HepG2 (cell line): ENCODE measurements around the gene MYH15. TPM values are rescaled to one million over a fixed set of nuclear protein-coding genes. Genes with fewer than 3 reads are reported as not detected.

Experiments
- ATAC-seq: fragments of 200-7000 bp; cut with Tn5 transposase; 3 replicates; pipeline ENCODE4 v1.9.1; 2020; ENCODE audit warnings: mild to moderate bottlenecking, moderate library complexity
- BruUV-seq: library from RNA; stranded (reverse); fragments of 400-500 nt; replicated peaks from 2 replicates; lab custom pipeline; 2021; lab: Mats Ljungman, UMichigan
- CTCF ChIA-PET: fragments of 300-600 bp; formaldehyde crosslinking; extraction: SDS; loops from one replicate; lab custom pipeline; 2021; ENCODE audit warnings: low total read pairs, inconsistent platforms, low intra/inter-chr PET ratio; lab: Yijun Ruan, JAX
- POLR2A ChIA-PET: fragments of 350-600 bp; sonication (Branson Sonifier 250); formaldehyde crosslinking; loops from one replicate; lab custom pipeline; 2020; ENCODE audit warnings: antibody characterized with exemption, inconsistent platforms; lab: Yijun Ruan, JAX
- DNase-seq: peaks from one replicate; pipeline ENCODE4 v3.0.0-alpha.2; 2015; ENCODE audit warnings: low spot score
- FAIRE-seq: peaks from 3 replicates; lab custom pipeline; 2011; peaks lifted over from hg19 to GRCh38; lab: Jason Lieb, UNC
- H2AFZ ChIP-seq: one replicate; pipeline ENCODE4 v1.6.1; 2011; ENCODE audit warnings: low read length, inconsistent platforms
- H3K27ac ChIP-seq: fragments of 300-600 bp; 3 replicates; pipeline ENCODE4 v1.8.0; 2011; ENCODE audit warnings: mixed run types, mild to moderate bottlenecking, mixed read lengths, low read length, inconsistent platforms; ENCODE audit not compliant: insufficient read depth; ENCODE audit errors: extremely low read length
- H3K27me3 ChIP-seq, 2 experiments: fragments of 200-600 bp in 1 of 2; 2 replicates in 1 of 2; 3 replicates in 1 of 2; pipeline versions ENCODE4 v1.6.0 to v1.8.0; 2011; ENCODE audit warnings: low read length in 2 of 2, mild to moderate bottlenecking in 2 of 2, moderate library complexity in 2 of 2, inconsistent platforms in 1 of 2; ENCODE audit not compliant: insufficient read depth in 2 of 2, control insufficient read depth in 1 of 2
- H3K36me3 ChIP-seq, 2 experiments: fragments of 200-600 bp in 1 of 2; replicated peaks in 1 of 2; 2 replicates in 1 of 2; 3 replicates in 1 of 2; pipeline versions ENCODE4 v1.5.1 to v1.8.0; 2011; ENCODE audit warnings: low read length in 2 of 2, inconsistent platforms in 1 of 2; ENCODE audit not compliant: insufficient read depth in 2 of 2, control insufficient read depth in 1 of 2
- H3K4me1 ChIP-seq: 2 replicates; pipeline ENCODE4 v1.5.1; 2012; ENCODE audit warnings: low read length, inconsistent platforms; ENCODE audit not compliant: insufficient read depth
- H3K4me2 ChIP-seq: 2 replicates; pipeline ENCODE4 v1.6.0; 2011; ENCODE audit warnings: low read depth, low read length, inconsistent platforms
- H3K4me3 ChIP-seq, 3 experiments: fragments of 200-600 bp in 1 of 3; sonication (generic), shearing (Covaris generic) in 1 of 3; replicated peaks in 1 of 3; 2 replicates each; pipeline ENCODE4 v1.5.1; 2011 to 2016; ENCODE audit warnings: low read length in 3 of 3, inconsistent platforms in 2 of 3, low read depth in 2 of 3, mild to moderate bottlenecking in 2 of 3, control low read depth in 1 of 3, mixed read lengths in 1 of 3; ENCODE audit not compliant: insufficient read depth in 1 of 3
- H3K79me2 ChIP-seq: one replicate; pipeline ENCODE4 v1.6.1; 2011; ENCODE audit warnings: low read length, inconsistent platforms; ENCODE audit not compliant: insufficient read depth
- H3K9ac ChIP-seq: 2 replicates; pipeline ENCODE4 v1.6.0; 2011; ENCODE audit warnings: mild to moderate bottlenecking, low read depth, low read length, inconsistent platforms; ENCODE audit not compliant: insufficient read depth
- H3K9me3 ChIP-seq: 2 replicates; pipeline ENCODE4 v1.5.1; 2012; ENCODE audit warnings: mild to moderate bottlenecking, low read length
- H4K20me1 ChIP-seq: 2 replicates; pipeline ENCODE4 v1.6.0; 2011; ENCODE audit warnings: inconsistent platforms, mild to moderate bottlenecking, low read length, moderate library complexity; ENCODE audit not compliant: insufficient read depth
- FOSL2 ChIP-seq: sonication (generic); formaldehyde crosslinking; IDR thresholded peaks from 2 replicates; pipeline ENCODE4 v1.4.0; 2020; ENCODE audit warnings: missing genetic modification reagents
- MAFF ChIP-seq: IDR thresholded peaks from 2 replicates; pipeline ENCODE4 v1.6.1; 2011; ENCODE audit warnings: low read depth, low read length, improper control_type of control experiment
- MAFK ChIP-seq, 2 experiments: IDR thresholded peaks in 1 of 2; conservative IDR thresholded peaks in 1 of 2; 2 replicates each; pipeline ENCODE4 v1.6.1; 2011; ENCODE audit warnings: improper control_type of control experiment in 2 of 2, low read length in 2 of 2
- NFE2L2 ChIP-seq: fragments of 150-350 bp; IDR thresholded peaks from 2 replicates; pipeline ENCODE4 v1.6.1; 2014; ENCODE audit warnings: low read length
- TCF12 ChIP-seq, 2 experiments: fragments of 450-650 bp in 1 of 2; sonication (generic) in 1 of 2; formaldehyde crosslinking in 1 of 2; IDR thresholded peaks; 2 replicates each; pipeline versions ENCODE4 v1.6.1 to v1.8.0; 2017 to 2022; ENCODE audit warnings: antibody characterized with exemption in 1 of 2, mild to moderate bottlenecking in 1 of 2, missing genetic modification reagents in 1 of 2, moderate library complexity in 1 of 2
- TEF ChIP-seq: sonication (generic); formaldehyde crosslinking; IDR thresholded peaks from 2 replicates; pipeline ENCODE4 v1.5.0; 2020; ENCODE audit warnings: missing genetic modification reagents
- ZHX1 ChIP-seq: sonication (generic); formaldehyde crosslinking; IDR thresholded peaks from 2 replicates; pipeline ENCODE4 v1.8.1; 2022; ENCODE audit warnings: low read depth, mild to moderate bottlenecking, missing genetic modification reagents
- ZNF883 ChIP-seq: sonication (generic); formaldehyde crosslinking; IDR thresholded peaks from 2 replicates; pipeline ENCODE4 v1.5.1; 2020; ENCODE audit warnings: mild to moderate bottlenecking, missing genetic modification reagents; ENCODE audit errors: not compliant biosample characterization
- ZSCAN22 ChIP-seq: sonication (generic); formaldehyde crosslinking; IDR thresholded peaks from 2 replicates; pipeline ENCODE4 v1.4.0; 2020; ENCODE audit warnings: mild to moderate bottlenecking, missing genetic modification reagents
- ZXDC ChIP-seq: sonication (generic); formaldehyde crosslinking; IDR thresholded peaks from 2 replicates; pipeline ENCODE4 v1.5.0; 2020; ENCODE audit warnings: mild to moderate bottlenecking, missing genetic modification reagents
- WGBS: methylation state at CpG from one replicate; pipeline ENCODE4 v1.1.6; 2017; ENCODE audit warnings: low lambda C conversion rate; 5-methylcytosine and 5-hydroxymethylcytosine counted together
- in situ Hi-C: cut with HindIII; loops from 2 replicates; pipeline ENCODE4 v1.10.0; 2017; ENCODE audit warnings: low pct_unique_long_range_greater_than_20kb; ENCODE audit not compliant: extremely low pct_ligation_motif_present
- intact Hi-C: fragments of 100-400 bp; cut with micrococcal nuclease; formaldehyde crosslinking; loops from one replicate; pipeline ENCODE4 v1.10.0; 2022; ENCODE audit not compliant: unreplicated experiment
- polyA plus RNA-seq, 8 experiments: library from polyadenylated mRNA; depleted of rRNA in 3 of 8; stranded (reverse) in 7 of 8; unstranded in 1 of 8; fragments of >200 nt; fragmentation: Illumina TruSeq in 4 of 8; extraction: Trizol in 4 of 8; gene quantifications; 2 replicates each; pipeline versions ENCODE4 v1.2.1 to v1.2.3, GENCODE V29; 2011 to 2016; ENCODE audit warnings: low read depth in 4 of 8, missing spikeins in 1 of 8, mixed read lengths in 1 of 8; ENCODE audit not compliant: insufficient read depth in 1 of 8
- total RNA-seq, 5 experiments: library from RNA; depleted of rRNA; stranded (reverse); fragments of >200 nt; fragmentation: Illumina TruSeq; extraction: Trizol; gene quantifications; 2 replicates each; pipeline ENCODE4 v1.2.3, GENCODE V29; 2016; ENCODE audit warnings: low read depth in 1 of 5

The MYH15 gene
- total and polyA plus RNA-seq, 2 of the 13 experiments (the other 11 are each of a cell fraction or from before 2014, with no cell fraction given) = 0.03 to 0.09 TPM

- DNase-seq (no peak), ATAC-seq (no peak), FAIRE-seq (no peak)
- H3K4me1 ChIP-seq = no peaks in the 10 kb centered on the region
- H3K9ac ChIP-seq = no peak overlapping the region
- peaks cover 0 to 2% of the 10 kb centered on the region in 2 experiments; a peak in 1 of 5 replicates for H3K27me3 ChIP-seq
- TF ChIP-seq ZNF883 (CRISPR knock-in tag) (no peak), NFE2L2 (0 out of 2 replicates have a peak, but pooled peaks have one; percentile 28), MAFK (conservative IDR thresholded peaks at IDR 0.05 in 1 of 2, IDR thresholded peaks at IDR 0.05 in 1 of 2; ENCODE audit: low read length in 2 of 2) (peak; percentile 63 to 72), MAFF (peak; percentile 65)
- H3K36me3 ChIP-seq = no peaks in the 10 kb centered on the region
- no TSS peak for BruUV-seq
- intact Hi-C loops = no loop called here
- no peak overlapping the region for H3K4me3 ChIP-seq
- no peaks in the 10 kb centered on the region for H3K79me2 ChIP-seq
- 39% methylated on average over 1 of the region's 1 CpG for WGBS
- ChIA-PET CTCF (no interaction called here), POLR2A (no interaction called here)
- no peak overlapping the region for H3K27ac ChIP-seq
- in situ Hi-C loops = no loop called here
- no peaks in the 10 kb centered on the region for H4K20me1 ChIP-seq
- H2AFZ ChIP-seq = no peak overlapping the region
- no peaks in the 10 kb centered on the region for H3K9me3 ChIP-seq
- no peak overlapping the region for H3K4me2 ChIP-seq
Observed at GRCh38 chr3:108387063-108387462, 123.3 kb downstream of the MYH15 start.

- Histone ChIP-seq H3K79me2 (no peaks in the 10 kb centered on the region), H3K36me3 (no peaks in the 10 kb centered on the region), H3K4me1 (no peaks in the 10 kb centered on the region), H3K4me2 (no peak overlapping the region), H4K20me1 (no peaks in the 10 kb centered on the region), H3K9ac (no peak overlapping the region), H3K27me3 (no peaks in the 10 kb centered on the region), H3K27ac (no peak overlapping the region), H2AFZ (no peak overlapping the region), H3K9me3 (no peaks in the 10 kb centered on the region), H3K4me3 (no peak overlapping the region)
- in situ Hi-C loops = no loop called here
- no peak for DNase-seq
- POLR2A ChIA-PET = no interaction called here
- no peak for ATAC-seq
- intact Hi-C loops = no loop called here
- CTCF ChIA-PET = no interaction called here
- BruUV-seq = no TSS peak
- no peak for FAIRE-seq
- TF ChIP-seq ZXDC (CRISPR knock-in tag) (no peak), FOSL2 (CRISPR knock-in tag) (no peak), TCF12 (IDR thresholded peaks at IDR 0.05) (no peak), TCF12 (CRISPR knock-in tag; IDR thresholded peaks at IDR 0.05) (no peak), ZHX1 (CRISPR knock-in tag) (no peak), ZSCAN22 (CRISPR knock-in tag) (no peak), TEF (no peak)
Observed at GRCh38 chr3:108383306-108383705, 127.1 kb downstream of the MYH15 start.
